ENCODE measurements around the gene XXYLT1.

- no peak for TF ChIP-seq CTCF (conservative IDR thresholded peaks at IDR 0.05; ENCODE audit: low read depth, low read length)
- TF ChIP-seq MXI1 (IDR thresholded peaks at IDR 0.05; ENCODE audit: borderline replicate concordance, low read depth, low read length): no peak
- TF ChIP-seq RAD21 (IDR thresholded peaks at IDR 0.05; ENCODE audit: low read length): no peak
- TF ChIP-seq POLR2A (IDR thresholded peaks at IDR 0.05; ENCODE audit: low read depth, low read length): no peak
- TF ChIP-seq CEBPB (IDR thresholded peaks at IDR 0.05; ENCODE audit: low read depth, low read length): no peak
Observed at GRCh38 chr3:195079636-195080035, 191.3 kb downstream of the XXYLT1 start.

All from IMR-90 (cell line).